Measurements from ENCODE around the gene KDR.

KDR gene

DNA sequence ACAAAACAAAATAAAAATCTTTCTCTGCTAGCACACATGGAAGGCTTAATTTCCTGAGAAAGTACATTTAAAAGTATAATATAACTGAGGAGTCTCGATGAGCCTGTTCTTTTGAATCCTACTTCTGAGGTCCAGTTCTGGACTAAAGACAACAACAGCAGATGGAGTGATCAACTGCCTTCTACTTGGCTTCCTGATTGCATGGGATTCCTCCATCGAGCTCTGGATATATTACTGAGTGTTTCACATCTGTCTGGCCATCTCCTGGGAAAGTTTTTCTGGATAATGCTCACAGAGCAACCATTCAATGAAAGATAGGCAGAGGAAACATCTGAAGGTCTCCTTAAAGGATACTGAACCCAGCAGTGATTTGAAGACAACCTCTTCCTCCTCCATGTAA is 42.6 kb downstream of the KDR start:
- no peak for DNase-seq (ENCODE audit: low read depth, low spot score)
- H3K27ac ChIP-seq, result no peak overlapping the region

DNA sequence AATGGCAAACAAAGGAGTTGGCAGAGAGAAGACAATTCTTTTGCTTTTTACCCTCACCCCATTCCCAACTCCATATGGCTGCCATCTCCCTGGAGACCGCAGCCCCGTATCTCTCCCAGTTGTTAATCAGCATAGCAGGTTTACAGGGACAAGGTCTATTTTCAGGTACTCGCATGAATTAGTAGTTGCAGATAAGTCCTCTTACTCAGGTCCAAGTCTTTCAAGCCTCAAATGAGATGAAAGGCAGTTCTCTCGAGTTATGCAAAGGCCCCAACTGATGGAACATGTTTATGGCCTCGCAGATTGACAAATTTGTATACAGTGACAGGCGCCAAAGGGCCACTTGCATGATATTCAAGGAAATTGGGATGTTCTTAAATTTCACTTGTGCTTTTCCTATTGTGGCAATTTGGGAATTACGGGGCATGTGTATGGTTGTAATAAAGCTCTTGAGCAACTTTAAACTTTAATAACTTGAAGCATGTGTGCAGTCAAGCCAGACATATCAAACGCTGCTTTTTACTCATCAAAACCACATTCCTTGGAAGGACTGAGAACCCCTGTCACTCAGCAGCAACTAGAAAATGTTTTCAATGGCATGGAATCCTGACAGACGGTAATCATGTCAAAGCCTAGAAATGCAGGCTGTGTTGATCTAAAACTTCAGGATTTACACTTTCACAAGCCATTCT is 45.1 kb downstream of the KDR start:
- no peak for DNase-seq (ENCODE audit: low read depth, low spot score)
- H3K27ac ChIP-seq, result no peak overlapping the region

DNA sequence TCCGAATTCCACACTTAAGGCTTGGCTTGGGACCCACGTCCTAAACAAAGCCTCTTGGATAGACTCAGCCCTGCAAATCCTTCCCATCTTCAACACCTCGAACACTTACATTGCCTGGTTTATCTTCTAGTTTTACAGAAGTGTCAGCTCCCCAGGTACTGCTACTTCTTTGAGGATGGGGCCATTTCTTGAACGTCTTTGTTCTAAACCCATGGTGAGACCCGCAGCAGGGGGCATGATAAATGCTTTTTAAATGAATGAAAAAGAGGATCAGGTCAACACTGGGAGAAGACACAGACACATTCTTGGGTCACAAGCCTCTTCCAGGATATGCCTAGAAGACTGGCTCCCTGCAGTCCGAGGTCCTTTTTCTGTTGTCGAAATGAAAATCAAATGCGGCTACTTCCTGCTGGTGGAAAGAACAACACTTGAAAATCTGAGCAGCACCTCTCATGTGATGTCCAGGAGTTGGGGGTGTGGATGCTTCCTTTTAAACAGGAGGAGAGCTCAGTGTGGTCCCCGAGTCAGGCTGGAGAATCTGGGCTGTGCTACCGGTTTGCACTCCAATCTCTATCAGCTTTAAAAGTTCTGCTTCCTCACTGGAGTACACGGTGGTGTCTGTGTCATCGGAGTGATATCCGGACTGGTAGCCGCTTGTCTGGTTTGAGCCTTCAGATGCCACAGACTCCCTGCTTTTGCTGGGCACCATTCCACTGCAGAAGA is 45.8 kb downstream of the KDR start:
- DNase-seq (ENCODE audit: low read depth, low spot score), result no peak
- H3K27ac ChIP-seq, result no peak overlapping the region

DNA sequence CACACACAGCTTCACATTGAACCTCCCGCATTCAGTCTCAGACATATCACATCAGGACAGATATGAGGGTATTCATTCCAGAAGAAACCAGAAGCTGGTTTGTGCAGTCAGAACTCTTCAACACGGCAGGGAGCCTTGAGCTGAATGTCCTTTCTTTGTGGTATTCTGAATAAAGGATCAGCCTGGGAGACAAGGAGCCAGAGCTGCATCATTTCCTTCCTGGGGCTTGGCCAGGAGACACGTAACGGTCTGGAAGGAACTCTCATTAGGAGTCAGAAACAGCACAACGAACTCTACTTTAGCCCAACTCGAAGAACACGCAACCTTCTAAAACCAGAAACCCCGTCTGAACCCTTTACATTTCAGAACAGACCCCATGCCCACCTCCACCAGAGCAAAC is 46.4 kb downstream of the KDR start:
- H3K27ac ChIP-seq, result no peak overlapping the region
- DNase-seq (ENCODE audit: low read depth, low spot score), result no peak

DNA sequence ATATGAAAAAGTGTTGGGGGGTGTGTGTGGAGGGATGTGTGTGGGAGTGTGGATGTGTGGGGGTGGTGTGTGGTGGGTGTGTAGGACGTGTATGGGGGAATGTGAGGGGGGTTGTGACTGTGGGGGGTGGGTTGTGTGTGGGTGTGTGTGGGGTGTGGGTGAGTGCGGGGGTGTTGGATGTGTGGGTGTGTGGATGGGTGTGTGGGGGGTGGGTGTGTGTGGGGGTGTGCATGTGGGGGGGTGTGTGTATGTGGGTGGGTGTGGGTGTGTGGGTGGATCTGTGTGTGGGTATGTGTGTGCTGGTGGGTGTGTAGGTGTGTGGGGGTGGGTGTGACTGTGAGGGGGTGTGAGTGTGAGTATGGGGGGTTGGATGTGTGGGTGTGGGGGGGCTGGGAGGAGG is 47.8 kb downstream of the KDR start:
- no peak for DNase-seq (ENCODE audit: low read depth, low spot score)

DNA sequence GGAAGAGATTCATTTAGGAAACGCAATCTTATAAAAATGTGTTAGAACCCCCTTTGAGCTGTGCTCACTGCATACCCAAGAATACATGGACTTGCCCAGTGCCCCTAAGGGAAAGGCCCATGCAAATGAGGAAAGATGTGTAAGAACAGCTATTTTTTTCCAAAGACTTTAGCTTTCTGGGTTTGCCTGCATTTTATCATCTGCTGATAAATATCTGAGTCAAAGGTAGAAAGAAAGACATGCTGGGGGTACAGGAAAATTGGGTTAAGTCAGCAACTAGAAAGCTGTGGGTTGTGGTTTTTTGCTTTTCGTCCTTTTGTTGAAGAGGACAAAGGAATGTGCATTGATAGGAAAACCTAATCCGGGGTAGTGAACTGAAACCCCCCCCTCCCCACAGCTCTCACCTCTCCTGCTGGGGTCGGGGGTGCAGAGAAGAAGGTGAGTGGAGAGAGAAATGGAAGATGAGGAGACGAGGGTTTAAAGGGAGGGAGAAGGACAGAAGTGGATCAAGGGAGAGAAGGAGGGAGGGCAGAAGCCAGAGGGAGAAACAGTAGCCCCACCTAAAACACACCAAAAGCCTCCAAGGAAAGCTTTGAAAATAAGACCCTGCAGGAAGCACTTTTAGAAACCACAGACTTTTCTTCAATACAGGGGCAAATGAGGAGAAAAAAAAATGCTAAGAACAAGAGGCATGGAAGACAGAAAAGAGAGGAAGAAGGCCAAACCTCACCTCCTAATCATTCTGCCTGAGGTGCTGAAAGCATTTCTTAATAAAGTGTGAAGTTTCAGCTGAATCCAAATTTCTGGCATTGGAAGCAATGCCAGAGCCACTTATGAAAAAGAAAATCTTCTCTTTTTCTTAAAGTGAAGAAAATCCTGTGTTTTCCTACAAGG is 49.3 kb downstream of the KDR start:
- no peak overlapping the region for H3K27ac ChIP-seq
- DNase-seq (ENCODE audit: low read depth, low spot score), result no peak

More for the DNA sequence above, 47.8 kb downstream of the KDR start:
- H3K27ac ChIP-seq, result no peak overlapping the region

DNA sequence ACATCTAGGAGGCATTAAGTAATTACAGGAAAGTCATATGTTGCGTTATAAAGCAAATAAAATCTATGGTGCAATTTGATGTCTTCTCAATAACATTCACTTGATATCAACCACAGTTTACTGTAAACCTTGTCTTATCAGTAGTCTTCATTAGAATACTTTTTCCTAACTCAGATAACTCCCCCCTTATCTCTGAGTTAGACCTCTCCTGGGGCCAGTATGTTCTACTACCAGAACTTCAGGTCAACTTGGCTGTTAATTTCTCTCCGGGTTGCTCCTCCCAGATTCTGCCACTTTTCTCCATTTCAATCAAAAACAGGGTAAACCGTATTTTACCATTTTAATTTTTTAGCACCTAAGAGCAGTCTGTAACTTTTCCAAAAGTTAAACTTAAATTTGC is 50.0 kb downstream of the KDR start:
- no peak for DNase-seq (ENCODE audit: low read depth, low spot score)
- H3K27ac ChIP-seq, result no peak overlapping the region

DNA sequence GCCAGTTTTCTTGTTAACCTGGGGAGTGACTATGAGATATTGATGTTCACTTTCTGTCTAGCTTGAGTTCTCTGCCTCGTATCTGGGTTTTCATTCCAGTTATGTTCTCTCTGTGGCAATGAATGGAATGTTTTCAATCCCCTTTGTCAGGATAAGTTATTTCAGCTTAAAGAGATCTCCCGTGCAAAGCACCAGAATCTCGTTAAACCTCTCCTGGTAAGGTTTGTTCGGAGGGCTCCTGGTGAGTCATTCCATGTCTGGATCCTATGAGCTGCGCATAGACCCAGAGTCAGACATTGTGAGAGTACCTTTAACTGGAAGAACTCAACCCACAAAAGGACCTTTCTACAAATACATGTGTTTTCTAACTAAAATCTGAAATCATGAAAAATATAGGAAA is 51.0 kb downstream of the KDR start:
- DNase-seq (ENCODE audit: low read depth, low spot score), result no peak
- no peak overlapping the region for H3K27ac ChIP-seq

DNA sequence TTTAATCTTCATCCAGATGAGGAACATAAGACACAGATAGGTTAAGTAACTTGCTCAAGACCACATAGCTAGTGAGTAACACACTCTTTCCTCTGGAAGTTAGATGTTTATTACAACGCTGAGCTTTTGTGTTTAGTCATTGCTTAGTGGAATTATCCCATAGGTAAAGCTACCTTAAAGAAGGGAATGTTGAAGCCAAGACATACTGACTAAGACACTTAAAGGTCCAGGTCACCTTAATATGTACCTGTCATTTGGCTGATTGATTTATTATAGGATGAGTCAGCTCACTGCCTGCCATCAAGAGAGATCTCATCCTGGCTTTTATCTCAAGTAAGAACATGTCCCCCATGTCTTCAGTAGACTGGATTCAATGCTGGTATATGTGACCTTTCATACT is 53.4 kb downstream of the KDR start:
- no peak overlapping the region for H3K27ac ChIP-seq
- peak; percentile 24 for DNase-seq (ENCODE audit: low read depth, low spot score)

DNA sequence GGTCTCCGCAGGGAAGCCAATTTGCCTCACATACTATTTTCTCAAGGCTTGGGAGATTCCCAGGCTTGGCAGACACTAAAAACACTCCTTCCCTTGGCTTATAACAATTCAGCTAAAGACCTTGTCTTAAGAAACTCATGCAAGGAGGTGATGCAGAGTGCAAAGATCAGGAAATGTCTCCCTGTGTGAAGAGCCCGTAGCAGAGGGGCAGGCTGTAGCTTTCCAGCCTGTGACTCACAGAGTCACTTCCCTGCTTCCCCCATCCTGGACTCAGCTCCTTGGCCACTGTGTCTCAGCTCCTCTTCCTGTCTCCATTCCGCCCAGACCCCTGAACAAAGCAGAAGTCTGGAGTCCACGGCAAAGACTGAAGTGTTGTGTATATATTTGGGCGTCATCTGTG is 56.1 kb downstream of the KDR start:
- DNase-seq (ENCODE audit: low read depth, low spot score), result no peak
- no peak overlapping the region for H3K27ac ChIP-seq

DNA sequence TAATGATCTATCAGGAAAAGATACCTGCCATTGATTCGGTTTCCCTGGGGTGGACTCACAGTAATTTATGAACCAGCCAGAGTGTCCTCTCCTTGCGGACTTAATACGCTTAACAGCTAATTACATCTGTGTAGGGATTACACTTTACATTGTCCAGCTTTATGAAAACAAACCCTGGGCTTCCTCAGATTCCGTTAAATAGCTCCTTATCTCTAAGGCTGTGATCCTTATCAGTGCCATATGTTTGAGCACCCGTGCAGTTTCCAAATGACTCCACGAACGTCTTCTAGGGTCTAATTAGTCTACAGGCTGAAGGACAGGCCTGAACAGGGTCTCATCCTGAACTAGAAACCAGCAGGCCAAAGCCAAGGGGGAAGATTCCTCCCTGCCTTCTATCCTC is 56.9 kb downstream of the KDR start:
- no peak overlapping the region for H3K27ac ChIP-seq
- DNase-seq (ENCODE audit: low read depth, low spot score), result no peak

DNA sequence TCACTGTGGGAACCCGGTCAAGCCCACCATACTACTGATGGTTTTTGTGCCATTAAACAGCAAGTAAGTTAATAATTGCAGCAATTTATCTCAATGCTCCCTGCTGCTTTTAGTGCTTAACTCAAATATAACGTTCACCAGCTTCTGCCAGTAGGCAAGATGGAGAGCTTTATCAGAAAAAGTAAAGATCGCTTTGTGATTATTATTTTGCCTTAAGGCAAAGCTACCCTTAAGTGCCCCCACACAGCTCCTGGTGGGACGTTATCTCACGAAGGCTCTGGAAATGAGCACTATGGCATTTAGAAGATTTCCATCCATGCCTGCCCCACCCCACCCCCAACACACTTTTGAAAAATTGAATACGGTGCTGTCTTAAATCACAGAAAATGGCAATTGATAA is 59.4 kb downstream of the KDR start:
- no peak overlapping the region for H3K27ac ChIP-seq
- DNase-seq (ENCODE audit: low read depth, low spot score), result no peak

DNA sequence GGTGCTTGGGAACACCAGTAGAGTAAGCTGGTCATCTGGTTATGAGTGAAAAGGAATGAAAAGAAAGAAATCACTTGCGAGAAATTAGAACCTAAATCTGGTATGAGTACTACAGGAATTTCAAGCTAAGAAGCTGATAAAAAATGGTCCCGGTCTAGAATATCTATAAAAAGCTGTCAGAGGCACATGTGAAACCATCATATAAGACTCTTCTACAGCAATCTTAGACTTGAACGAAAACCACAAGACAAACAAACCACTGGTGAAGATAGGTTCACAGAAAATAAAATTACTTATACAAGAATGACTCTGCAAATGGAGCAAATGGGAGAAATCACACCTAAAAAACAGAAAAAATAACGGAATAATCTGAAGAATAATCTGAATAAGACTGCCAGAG is 69.9 kb downstream of the KDR start:
- no peak for DNase-seq (ENCODE audit: low read depth, low spot score)
- H3K27ac ChIP-seq, result no peak overlapping the region

DNA sequence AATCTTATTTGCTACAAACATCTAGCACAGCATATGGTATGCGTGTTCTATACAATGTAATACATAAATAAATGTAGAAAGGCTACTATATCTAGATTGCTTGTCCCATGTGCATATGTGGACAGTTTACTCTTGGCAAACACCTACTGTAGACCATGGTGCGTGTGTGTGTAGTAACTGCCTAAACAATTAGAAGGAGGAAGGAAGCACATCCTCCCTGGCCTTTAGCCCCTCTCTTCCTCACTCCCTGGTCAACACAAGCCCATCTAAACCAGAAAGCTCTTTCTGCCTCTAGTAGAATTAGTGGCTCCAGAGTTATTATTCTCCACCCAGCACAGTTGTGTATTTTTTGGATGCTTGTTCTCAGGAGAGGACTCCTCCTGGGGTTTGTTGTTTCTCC is 73.9 kb downstream of the KDR start:
- no peak for DNase-seq (ENCODE audit: low read depth, low spot score)
- no peak overlapping the region for H3K27ac ChIP-seq

DNA sequence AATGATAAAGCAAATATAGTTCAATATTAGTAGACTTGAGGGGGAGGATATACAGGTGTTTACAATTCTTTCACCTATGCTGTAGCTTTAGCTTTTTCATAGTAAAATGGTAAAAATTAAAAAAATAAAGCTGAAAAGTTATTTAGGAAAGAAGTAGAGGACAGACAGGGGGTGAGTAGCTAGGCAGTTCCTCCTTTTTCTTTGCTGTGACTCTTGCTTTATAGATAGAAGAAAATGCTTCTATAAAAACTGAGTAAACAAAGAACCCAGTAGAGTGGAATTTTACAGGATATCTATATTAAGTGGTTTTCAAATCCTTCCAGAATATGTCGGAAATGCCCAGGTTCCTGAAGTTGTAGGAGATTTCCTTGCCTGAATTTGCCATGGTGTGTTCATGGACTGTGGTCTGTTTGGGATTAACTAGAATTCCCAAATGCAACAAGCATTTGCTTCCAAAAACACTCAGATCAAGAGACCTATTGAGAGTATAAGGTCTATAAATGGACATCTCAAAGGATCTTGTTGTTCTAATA is 74.9 kb downstream of the KDR start:
- DNase-seq (ENCODE audit: low read depth, low spot score), result no peak
- H3K27ac ChIP-seq, result no peak overlapping the region

DNA sequence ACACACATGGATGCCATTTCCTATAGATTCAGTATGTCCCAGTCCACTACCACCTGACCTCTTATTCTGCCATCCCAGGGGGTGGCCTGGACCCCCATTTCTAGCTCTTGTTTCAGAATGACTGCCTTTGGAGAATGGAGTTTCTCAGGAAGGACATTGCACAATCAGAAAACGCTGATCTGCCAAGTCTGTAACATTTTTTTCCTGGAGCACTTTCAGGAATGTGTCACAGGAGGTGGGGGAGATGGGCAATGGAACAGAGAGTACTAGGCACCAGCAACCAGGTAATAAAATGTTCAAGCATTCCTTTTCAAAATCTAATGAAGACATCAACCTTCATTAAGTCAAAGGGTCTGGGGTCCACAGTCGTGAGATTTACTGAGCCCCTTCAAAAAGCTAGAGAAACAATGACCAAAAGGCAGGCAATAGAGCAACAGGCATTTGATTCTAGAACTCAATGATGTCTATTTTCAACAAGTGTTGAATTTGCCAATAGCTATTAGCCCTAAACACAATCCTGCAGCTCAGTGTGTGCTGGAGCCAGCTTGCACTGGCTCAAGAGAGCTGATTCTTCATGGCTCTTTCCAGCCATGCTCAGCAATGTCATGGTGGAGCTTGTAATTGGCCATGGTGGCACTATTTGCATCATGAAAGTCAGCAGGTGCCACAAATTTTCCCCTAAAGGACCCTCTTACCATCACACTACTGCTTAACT is 87.1 kb downstream of the KDR start:
- DNase-seq (ENCODE audit: low read depth, low spot score), result no peak
- no peak overlapping the region for H3K27ac ChIP-seq

DNA sequence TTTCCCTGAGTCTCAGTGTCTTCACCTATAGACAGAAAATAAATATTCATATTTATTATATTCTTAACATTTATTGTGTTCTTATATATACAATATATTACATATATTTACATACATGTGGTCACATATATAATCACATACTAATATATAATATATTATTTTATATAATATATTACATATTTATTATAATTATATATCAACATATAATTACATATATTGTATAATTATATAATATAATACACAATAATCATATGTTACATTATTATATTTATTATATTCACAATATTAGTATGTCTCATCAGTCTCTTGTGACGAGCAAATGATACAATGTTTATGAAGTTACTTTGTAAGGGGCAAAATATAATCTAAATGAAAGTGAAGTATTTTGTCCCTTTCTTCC is 87.7 kb downstream of the KDR start:
- H3K27ac ChIP-seq, result no peak overlapping the region
- DNase-seq (ENCODE audit: low read depth, low spot score), result no peak

DNA sequence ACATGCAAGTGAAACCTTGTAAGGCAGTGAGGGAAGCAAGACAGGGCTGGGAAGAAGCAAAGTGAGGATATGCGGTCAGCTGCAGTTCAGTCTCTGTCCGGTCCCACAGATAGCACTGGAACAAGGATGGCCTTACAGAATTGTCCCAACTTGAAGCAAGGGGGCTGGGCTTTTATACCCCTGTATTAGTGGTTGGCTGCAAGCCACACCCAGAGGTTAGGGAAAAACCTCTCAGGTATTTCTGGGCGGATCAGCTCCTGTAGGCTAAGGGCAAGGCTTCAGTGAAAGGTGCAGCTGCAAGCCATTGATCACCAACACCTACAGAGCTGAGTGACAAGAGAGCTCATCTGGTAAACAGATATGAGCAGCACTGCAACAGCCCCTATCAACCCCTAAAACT is 89.0 kb downstream of the KDR start:
- H3K27ac ChIP-seq, result no peak overlapping the region
- no peak for DNase-seq (ENCODE audit: low read depth, low spot score)

DNA sequence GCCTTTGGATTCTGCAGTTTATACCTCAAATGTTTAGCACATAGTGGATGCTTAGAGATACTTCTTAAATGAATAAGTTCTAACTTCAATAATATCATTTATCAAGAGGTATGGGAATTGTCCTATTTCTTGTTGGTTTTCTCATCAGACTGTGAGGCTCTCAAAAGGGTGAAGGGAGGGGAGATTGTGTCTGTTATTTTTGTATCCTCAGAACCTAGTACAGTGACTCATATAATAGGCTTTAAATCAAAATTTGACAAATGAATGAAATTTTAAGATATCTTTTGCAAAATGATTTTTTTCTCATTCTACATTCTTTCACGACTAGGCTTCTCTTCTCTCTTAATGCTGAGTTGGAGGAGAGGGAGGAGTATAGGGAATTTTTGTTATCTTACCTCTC is 89.5 kb downstream of the KDR start:
- H3K27ac ChIP-seq, result no peak overlapping the region
- no peak for DNase-seq (ENCODE audit: low read depth, low spot score)

DNA sequence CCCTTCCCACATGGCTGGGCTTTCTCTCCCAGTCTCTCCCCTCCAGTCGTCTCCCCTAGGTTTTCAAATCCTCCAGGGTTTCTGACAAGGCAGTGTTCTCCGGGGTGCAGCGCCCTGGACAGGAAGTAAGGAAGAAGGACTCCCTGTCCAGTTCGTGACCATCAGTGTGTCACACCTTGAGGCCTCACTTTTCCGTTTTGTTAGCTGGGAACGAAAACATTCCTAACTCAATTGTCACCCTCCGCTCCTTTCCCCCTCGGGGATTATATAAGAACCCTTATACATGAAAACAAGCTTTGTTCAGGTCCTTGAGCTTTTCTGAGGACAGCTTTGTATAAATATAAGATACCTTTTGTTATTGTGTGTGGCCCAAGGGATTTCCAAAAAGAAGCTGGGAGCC is 92.1 kb downstream of the KDR start:
- no peak for DNase-seq (ENCODE audit: low read depth, low spot score)
- H3K27ac ChIP-seq, result peak overlapping the region; percentile 17

All from epithelial cell of prostate (primary cell).